Measurements from ENCODE around the gene ARHGEF4.

Gene ARHGEF4

GRCh38 chr2:130873700-130874346 lies 37.1 kb downstream of the ARHGEF4 start:
- no peak overlapping the region for H3K4me3 ChIP-seq (replicated peaks; ENCODE audit: low read depth, low read length)
- TF ChIP-seq CTCF (IDR thresholded peaks at IDR 0.05; ENCODE audit: low read length, missing control alignments), result peak; percentile 81
- peak; percentile 77 for DNase-seq (ENCODE audit: low read depth)

- H3K4me3 ChIP-seq (replicated peaks; ENCODE audit: low read depth, low read length), result no peak overlapping the region
- DNase-seq (ENCODE audit: low read depth), result no peak
- TF ChIP-seq CTCF (IDR thresholded peaks at IDR 0.05; ENCODE audit: low read length, missing control alignments), result no peak
Observed at GRCh38 chr2:130874512-130874911, 37.8 kb downstream of the ARHGEF4 start.

- no peak overlapping the region for H3K4me3 ChIP-seq (replicated peaks; ENCODE audit: low read depth, low read length)
- no peak for DNase-seq (ENCODE audit: low read depth)
- TF ChIP-seq CTCF (IDR thresholded peaks at IDR 0.05; ENCODE audit: low read length, missing control alignments), result no peak
Observed at GRCh38 chr2:130875935-130876334, 39.2 kb downstream of the ARHGEF4 start.

- no peak for DNase-seq (ENCODE audit: low read depth)
- no peak for TF ChIP-seq CTCF (IDR thresholded peaks at IDR 0.05; ENCODE audit: low read length, missing control alignments)
- H3K4me3 ChIP-seq (replicated peaks; ENCODE audit: low read depth, low read length), result no peak overlapping the region
Observed at GRCh38 chr2:130877258-130877657, 40.5 kb downstream of the ARHGEF4 start.

GRCh38 chr2:130878316-130878715 lies 41.6 kb downstream of the ARHGEF4 start:
- no peak for TF ChIP-seq CTCF (IDR thresholded peaks at IDR 0.05; ENCODE audit: low read length, missing control alignments)
- no peak overlapping the region for H3K4me3 ChIP-seq (replicated peaks; ENCODE audit: low read depth, low read length)
- DNase-seq (ENCODE audit: low read depth), result no peak

- H3K4me3 ChIP-seq (replicated peaks; ENCODE audit: low read depth, low read length), result no peak overlapping the region
- no peak for DNase-seq (ENCODE audit: low read depth)
- TF ChIP-seq CTCF (IDR thresholded peaks at IDR 0.05; ENCODE audit: low read length, missing control alignments), result no peak
Observed at GRCh38 chr2:130878933-130879332, 42.2 kb downstream of the ARHGEF4 start.

- TF ChIP-seq CTCF (IDR thresholded peaks at IDR 0.05; ENCODE audit: low read length, missing control alignments), result no peak
- no peak overlapping the region for H3K4me3 ChIP-seq (replicated peaks; ENCODE audit: low read depth, low read length)
- DNase-seq (ENCODE audit: low read depth), result no peak
Observed at GRCh38 chr2:130882111-130882690, 45.5 kb downstream of the ARHGEF4 start.

All from fibroblast of pulmonary artery (primary cell).